Parathyroid adenoma (tissue), 2 donors: ENCODE results near the gene OVCA2.

Experiments
- H2AFZ ChIP-seq: fragments of 300-600 bp; sonication (generic); one replicate; pipeline ENCODE4 v1.7.0; 2017; ENCODE audit warnings: antibody characterized with exemption, mild to moderate bottlenecking
- H3K27ac ChIP-seq: fragments of 300-600 bp; sonication (generic); one replicate; pipeline ENCODE4 v1.7.0; 2017
- H3K27me3 ChIP-seq: fragments of 300-600 bp; sonication (generic); one replicate; pipeline ENCODE4 v1.7.0; 2017; ENCODE audit warnings: low read length; ENCODE audit not compliant: control insufficient read depth, insufficient read depth
- H3K36me3 ChIP-seq: fragments of 300-600 bp; sonication (generic); one replicate; pipeline ENCODE4 v1.7.0; 2017; ENCODE audit warnings: low read length; ENCODE audit not compliant: control insufficient read depth, insufficient read depth
- H3K4me1 ChIP-seq: fragments of 300-600 bp; sonication (generic); one replicate; pipeline ENCODE4 v1.7.0; 2017; ENCODE audit warnings: control low read depth
- H3K4me2 ChIP-seq: fragments of 300-600 bp; sonication (generic); one replicate; pipeline ENCODE4 v1.7.0; 2017; ENCODE audit warnings: low read length
- H3K4me3 ChIP-seq: fragments of 300-600 bp; sonication (generic); one replicate; pipeline ENCODE4 v1.7.0; 2017; ENCODE audit warnings: low read depth, low read length
- H3K79me2 ChIP-seq: fragments of 300-600 bp; sonication (generic); one replicate; pipeline ENCODE4 v1.7.0; 2017; ENCODE audit warnings: control low read depth
- H3K9ac ChIP-seq: fragments of 300-600 bp; sonication (generic); one replicate; pipeline ENCODE4 v1.7.0; 2017; ENCODE audit warnings: mild to moderate bottlenecking
- H3K9me3 ChIP-seq: fragments of 300-600 bp; sonication (generic); one replicate; pipeline ENCODE4 v1.7.0; 2017; ENCODE audit warnings: low read length; ENCODE audit not compliant: control insufficient read depth
- CTCF ChIP-seq: fragments of 300-600 bp; sonication (generic); IDR thresholded peaks from one replicate; pipeline ENCODE4 v1.7.0; 2017; ENCODE audit warnings: antibody characterized with exemption, mild to moderate bottlenecking
- donor health status: primary hyperparathyroidism.

OVCA2 gene

GRCh38 chr17:2018716-2019510 is 22.9 kb upstream of the OVCA2 start:
- no peak overlapping the region for H3K4me2 ChIP-seq
- no peak overlapping the region for H3K9ac ChIP-seq
- H3K4me1 ChIP-seq: peaks cover 8% of the 10 kb centered on the region
- H3K79me2 ChIP-seq: no peaks in the 10 kb centered on the region
- TF ChIP-seq CTCF: no peak
- H2AFZ ChIP-seq: no peak overlapping the region
- no peaks in the 10 kb centered on the region for H3K27me3 ChIP-seq
- no peak overlapping the region for H3K4me3 ChIP-seq
- no peaks in the 10 kb centered on the region for H3K9me3 ChIP-seq
- no peak overlapping the region for H3K27ac ChIP-seq
- no peaks in the 10 kb centered on the region for H3K36me3 ChIP-seq

DNA sequence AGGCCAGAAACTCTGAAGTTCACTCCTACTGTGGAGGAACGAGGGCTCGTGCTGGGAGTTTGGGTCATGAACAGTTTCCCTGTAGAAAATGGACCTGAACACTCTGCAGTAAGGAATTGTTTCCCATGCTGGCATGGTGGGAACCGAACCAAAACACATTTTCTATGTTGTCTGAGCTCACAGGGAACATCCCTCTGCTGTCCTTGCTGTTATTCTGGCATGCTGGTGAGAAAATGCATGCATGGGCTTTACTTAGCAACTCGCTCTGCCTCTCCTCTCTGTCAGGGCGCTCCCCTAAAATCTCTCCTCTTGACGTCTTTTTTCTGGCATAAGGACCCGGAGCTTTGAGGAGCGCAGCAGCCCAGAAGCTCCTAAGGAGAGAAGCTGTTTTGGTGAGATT is 22.1 kb upstream of the OVCA2 start:
- no peak overlapping the region for H3K4me3 ChIP-seq

GRCh38 chr17:2020721-2021120 is 21.1 kb upstream of the OVCA2 start:
- Histone ChIP-seq H3K36me3 (no peaks in the 10 kb centered on the region), H3K9ac (no peak overlapping the region), H3K27ac (no peak overlapping the region), H2AFZ (no peak overlapping the region), H3K4me1 (peaks cover 8% of the 10 kb centered on the region), H3K27me3 (no peaks in the 10 kb centered on the region), H3K4me3 (no peak overlapping the region), H3K79me2 (no peaks in the 10 kb centered on the region), H3K4me2 (no peak overlapping the region), H3K9me3 (no peaks in the 10 kb centered on the region)
- no peak for TF ChIP-seq CTCF

More for the DNA sequence above, 22.1 kb upstream of the OVCA2 start:
- Histone ChIP-seq H3K9ac (no peak overlapping the region), H3K36me3 (no peaks in the 10 kb centered on the region), H3K27ac (no peak overlapping the region), H3K27me3 (no peaks in the 10 kb centered on the region), H3K9me3 (no peaks in the 10 kb centered on the region), H3K4me1 (peaks cover 8% of the 10 kb centered on the region), H2AFZ (no peak overlapping the region), H3K4me2 (no peak overlapping the region), H3K79me2 (no peaks in the 10 kb centered on the region)
- TF ChIP-seq CTCF: no peak

DNA sequence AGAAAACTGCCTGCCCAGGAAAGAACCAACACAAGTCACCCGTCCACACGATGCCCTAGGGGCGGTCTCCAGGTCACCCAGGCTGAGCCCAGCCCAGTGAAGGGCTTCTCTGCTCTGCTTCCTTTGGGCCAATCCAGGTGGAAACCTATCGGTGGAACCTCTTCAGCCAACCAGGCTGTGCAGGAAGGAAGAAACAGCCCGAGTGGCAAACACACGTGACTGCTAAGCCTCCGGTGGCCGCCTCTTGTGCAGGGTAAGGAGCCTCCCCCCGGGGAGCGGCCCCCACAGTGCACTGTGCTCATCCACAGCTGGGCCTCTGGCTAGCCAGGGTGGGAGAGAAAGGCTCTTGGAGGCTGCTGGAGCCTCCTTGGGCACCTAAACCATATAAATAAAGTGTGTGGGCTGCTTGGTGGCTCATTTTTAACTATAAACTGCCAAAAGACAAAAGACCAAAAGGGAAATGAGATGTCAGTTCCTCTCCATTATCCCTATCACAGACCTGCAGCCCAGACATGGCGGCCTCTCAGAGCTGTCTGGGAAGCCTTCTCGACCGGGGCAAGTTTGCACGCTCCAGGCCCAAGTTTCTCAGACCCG is 19.1 kb upstream of the OVCA2 start:
- H3K4me1 ChIP-seq: peaks cover 4% of the 10 kb centered on the region
- H3K27ac ChIP-seq: no peak overlapping the region
- no peak overlapping the region for H3K9ac ChIP-seq
- H3K79me2 ChIP-seq: no peaks in the 10 kb centered on the region
- H3K4me3 ChIP-seq: no peak overlapping the region
- H2AFZ ChIP-seq: no peak overlapping the region
- H3K36me3 ChIP-seq: no peaks in the 10 kb centered on the region
- no peaks in the 10 kb centered on the region for H3K9me3 ChIP-seq
- no peak for TF ChIP-seq CTCF
- H3K4me2 ChIP-seq: no peak overlapping the region
- H3K27me3 ChIP-seq: no peaks in the 10 kb centered on the region
